Loucy (cell line): ENCODE measurements around the gene ODC1.

Experiments
- H2AFZ ChIP-seq: fragments of 200-600 bp; sonication (generic); 2 replicates; pipeline ENCODE4 v1.6.0; 2016; ENCODE audit warnings: antibody characterized with exemption, mild to moderate bottlenecking, low read length, moderate library complexity
- H3F3A ChIP-seq: fragments of 200-600 bp; 2 replicates; pipeline ENCODE4 v1.6.0; 2016; ENCODE audit warnings: antibody characterized with exemption, low read depth, mild to moderate bottlenecking
- H3K27me3 ChIP-seq: fragments of 200-600 bp; sonication (generic); 2 replicates; pipeline ENCODE4 v1.6.1; 2014; ENCODE audit warnings: low read length, mild to moderate bottlenecking; ENCODE audit not compliant: insufficient read depth, poor library complexity, severe bottlenecking
- H3K36me3 ChIP-seq: fragments of 200-600 bp; sonication (generic); 2 replicates; pipeline ENCODE4 v1.6.1; 2016; ENCODE audit warnings: low read length; ENCODE audit not compliant: insufficient read depth
- H3K4me1 ChIP-seq: fragments of 200-600 bp; sonication (generic); 2 replicates; pipeline ENCODE4 v1.5.1; 2014; ENCODE audit warnings: low read length, mild to moderate bottlenecking; ENCODE audit not compliant: insufficient read depth, poor library complexity, severe bottlenecking
- H3K4me2 ChIP-seq: fragments of 200-600 bp; sonication (generic); 2 replicates; pipeline ENCODE4 v1.6.0; 2014; ENCODE audit warnings: antibody characterized with exemption, low read length, low read depth, mild to moderate bottlenecking; ENCODE audit not compliant: poor library complexity, severe bottlenecking
- H3K4me3 ChIP-seq: fragments of 200-600 bp; sonication (generic); 2 replicates; pipeline ENCODE4 v1.5.1; 2014; ENCODE audit warnings: low read length, mild to moderate bottlenecking, mixed read lengths; ENCODE audit not compliant: poor library complexity, severe bottlenecking
- H3K79me2 ChIP-seq: fragments of 200-600 bp; sonication (generic); 2 replicates; pipeline ENCODE4 v1.6.1; 2014; ENCODE audit warnings: low read length; ENCODE audit not compliant: insufficient read depth
- H3K9ac ChIP-seq: fragments of 200-600 bp; sonication (generic); 2 replicates; pipeline ENCODE4 v1.6.0; 2014; ENCODE audit warnings: mild to moderate bottlenecking, low read depth, low read length, moderate library complexity; ENCODE audit not compliant: poor library complexity, severe bottlenecking
- H3K9me2 ChIP-seq: fragments of 200-600 bp; sonication (generic); replicated peaks from 2 replicates; pipeline ENCODE4 v1.6.1; 2016; ENCODE audit warnings: low read depth, low read length, mixed read lengths
- H3K9me3 ChIP-seq: fragments of 200-600 bp; sonication (generic); 2 replicates; pipeline ENCODE4 v1.6.1; 2014; ENCODE audit warnings: mild to moderate bottlenecking, antibody characterized with exemption, low read length, low read depth; ENCODE audit not compliant: insufficient read depth
- H4K20me1 ChIP-seq: fragments of 200-600 bp; sonication (generic); 2 replicates; pipeline ENCODE4 v1.6.0; 2014; ENCODE audit warnings: antibody characterized with exemption, low read length, mild to moderate bottlenecking; ENCODE audit not compliant: insufficient read depth, poor library complexity, severe bottlenecking
- CTCF ChIP-seq: fragments of 200-600 bp; sonication (generic); conservative IDR thresholded peaks from 2 replicates; pipeline ENCODE4 v1.5.1; 2014; ENCODE audit warnings: mild to moderate bottlenecking, antibody characterized with exemption, low read length
- EZH2phosphoT487 ChIP-seq: fragments of 200-600 bp; IDR thresholded peaks from 2 replicates; pipeline ENCODE4 v1.6.1; 2018; ENCODE audit warnings: antibody characterized with exemption, mild to moderate bottlenecking, moderate library complexity, borderline replicate concordance

The ODC1 gene

DNA sequence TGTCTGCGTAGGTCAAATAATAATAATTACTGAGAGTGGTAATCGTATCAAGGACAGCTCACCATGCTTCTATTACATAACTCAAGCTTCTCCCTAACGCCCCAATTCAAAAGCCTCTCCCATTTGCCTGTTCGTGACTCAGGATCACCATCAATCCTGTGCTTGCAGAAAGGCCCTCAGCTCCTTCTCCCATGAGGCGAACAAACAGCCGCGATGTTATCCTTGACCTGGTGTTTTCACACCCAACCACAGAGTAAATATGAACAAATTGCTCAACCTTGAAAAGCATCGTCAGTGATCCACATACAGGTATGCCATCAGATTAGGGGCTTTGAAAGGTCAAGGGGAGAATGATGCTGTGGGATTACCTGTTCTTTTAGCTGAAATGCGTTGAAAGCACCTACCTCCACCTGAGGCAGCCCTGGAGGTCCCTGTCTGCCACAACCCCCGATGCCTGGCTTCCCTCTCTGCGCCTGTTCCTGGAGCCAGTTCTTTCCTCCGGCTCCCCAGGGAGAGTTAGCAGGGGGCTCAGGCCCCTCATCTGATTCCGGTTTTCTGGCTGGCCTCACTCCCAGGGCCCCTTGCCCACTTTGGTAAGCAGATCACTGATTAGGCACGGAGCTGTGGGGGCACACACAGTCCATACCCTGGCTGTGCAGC, 39.1 kb upstream of the ODC1 start:
- no peak overlapping the region for H3K9ac ChIP-seq
- no peaks in the 10 kb centered on the region for H3K27me3 ChIP-seq
- no peaks in the 10 kb centered on the region for H3K9me2 ChIP-seq
- no peaks in the 10 kb centered on the region for H3K79me2 ChIP-seq
- no peaks in the 10 kb centered on the region for H3K36me3 ChIP-seq
- no peak overlapping the region for H3K4me2 ChIP-seq
- TF ChIP-seq CTCF (no peak), EZH2phosphoT487 (no peak)
- H2AFZ ChIP-seq = no peak overlapping the region
- H4K20me1 ChIP-seq = no peaks in the 10 kb centered on the region
- no peaks in the 10 kb centered on the region for H3K9me3 ChIP-seq
- H3K4me1 ChIP-seq = no peaks in the 10 kb centered on the region
- H3K4me3 ChIP-seq = no peak overlapping the region
- no peaks in the 10 kb centered on the region for H3F3A ChIP-seq

GRCh38 chr2:10486601-10487079, 38.5 kb upstream of the ODC1 start:
- Histone ChIP-seq H3K4me1 (no peaks in the 10 kb centered on the region), H3K9ac (no peak overlapping the region), H3K27me3 (no peaks in the 10 kb centered on the region), H3K36me3 (no peaks in the 10 kb centered on the region), H3K4me2 (no peak overlapping the region), H2AFZ (no peak overlapping the region), H3K9me3 (no peaks in the 10 kb centered on the region), H3K79me2 (no peaks in the 10 kb centered on the region), H3K9me2 (no peaks in the 10 kb centered on the region), H4K20me1 (no peaks in the 10 kb centered on the region), H3K4me3 (no peak overlapping the region), H3F3A (no peaks in the 10 kb centered on the region)
- TF ChIP-seq CTCF = no peak
- TF ChIP-seq EZH2phosphoT487 = no peak

DNA sequence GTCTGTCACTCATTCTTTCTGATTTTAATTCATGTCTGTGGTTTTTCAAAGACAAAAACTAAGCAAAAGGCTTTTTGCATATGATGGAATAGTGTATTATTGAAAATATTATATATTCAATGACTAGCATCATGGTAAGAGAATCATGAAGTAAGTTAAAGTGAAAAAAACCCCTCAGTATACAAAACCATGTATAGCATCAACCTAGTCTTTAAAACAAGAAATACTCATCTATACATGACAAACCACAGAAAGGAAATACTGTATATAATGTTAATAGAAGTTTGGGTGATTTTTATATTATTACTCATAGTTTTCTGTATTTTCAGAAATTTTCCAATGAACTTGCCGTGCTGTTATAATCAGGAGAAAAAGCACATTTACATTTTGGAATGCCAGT, 38.0 kb upstream of the ODC1 start:
- no peaks in the 10 kb centered on the region for H3K4me1 ChIP-seq
- TF ChIP-seq CTCF = no peak
- no peaks in the 10 kb centered on the region for H3K9me2 ChIP-seq
- H4K20me1 ChIP-seq = no peaks in the 10 kb centered on the region
- H3K9ac ChIP-seq = no peak overlapping the region
- no peak overlapping the region for H2AFZ ChIP-seq
- no peaks in the 10 kb centered on the region for H3K36me3 ChIP-seq
- H3F3A ChIP-seq = no peaks in the 10 kb centered on the region
- no peak overlapping the region for H3K4me2 ChIP-seq
- H3K9me3 ChIP-seq = no peaks in the 10 kb centered on the region
- H3K27me3 ChIP-seq = no peaks in the 10 kb centered on the region
- no peaks in the 10 kb centered on the region for H3K79me2 ChIP-seq
- no peak overlapping the region for H3K4me3 ChIP-seq
